A172 (cell line): ENCODE data around the gene SERAC1. TPM values are rescaled to one million over a fixed set of nuclear protein-coding genes. Genes with fewer than 3 reads are reported as not detected.
A peak's percentile ranks its signal among the peaks of the same experiment; 100 is the strongest.
"Not testable (repeated sequence)": the region's sequence is repeated elsewhere in the genome, so short reads cannot be mapped to it uniquely, and the experiment has no call there.

Experiments used
- DNase-seq: peaks from one replicate; pipeline ENCODE4 v3.0.0-alpha.2; 2015; ENCODE audit warnings: low spot score
- total RNA-seq: library from RNA; depleted of rRNA; stranded (reverse); fragments of >200 nt; shearing (Covaris generic); gene quantifications from 2 replicates; pipeline ENCODE4 v1.2.3, GENCODE V29; 2014

Gene SERAC1
- total RNA-seq, 1 experiment from 2014 or later: 11.0 TPM

DNA sequence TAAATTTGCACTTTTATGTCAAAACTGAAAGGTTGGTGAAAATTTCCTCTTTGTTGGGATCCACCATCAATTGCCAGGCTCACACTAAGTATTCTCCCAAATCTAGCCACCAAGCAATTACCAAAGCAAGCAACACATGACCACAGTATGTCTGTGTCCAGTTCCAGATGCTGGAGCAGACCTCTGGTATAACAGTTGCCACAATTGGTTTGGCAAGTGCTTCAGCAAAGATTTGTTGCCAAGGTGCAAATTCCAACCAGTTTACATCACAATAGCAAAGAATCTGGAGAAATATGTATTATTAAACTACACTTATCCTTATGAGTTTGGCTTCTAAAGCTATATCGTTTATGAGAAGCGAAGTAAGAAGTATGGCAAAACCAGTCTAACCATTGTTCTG lies 6.5 kb upstream of the SERAC1 start:
- DNase-seq: peak; percentile 68

DNA sequence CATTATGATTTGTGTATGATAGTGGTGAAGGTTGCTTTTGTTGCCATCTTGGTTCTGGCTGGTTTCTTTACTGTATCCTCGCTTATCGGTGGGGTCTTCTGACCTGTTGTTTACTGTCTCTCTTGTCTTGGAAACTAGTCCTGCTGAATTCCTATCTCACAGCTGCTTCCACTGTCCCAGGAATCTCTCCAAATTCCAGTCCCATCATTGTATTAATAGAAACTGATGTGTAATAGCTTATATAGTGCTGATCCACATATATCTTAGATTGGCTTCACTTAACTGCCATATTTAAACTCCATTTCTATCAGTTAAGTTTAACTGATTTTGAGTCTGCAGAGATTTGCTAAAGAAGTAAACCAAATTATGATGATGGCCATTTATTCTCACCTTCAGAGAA lies 6.0 kb upstream of the SERAC1 start:
- no peak for DNase-seq

- no peak for DNase-seq
These were observed 3.9 kb upstream of the SERAC1 start for GRCh38 chr6:158172001-158172400.

DNA sequence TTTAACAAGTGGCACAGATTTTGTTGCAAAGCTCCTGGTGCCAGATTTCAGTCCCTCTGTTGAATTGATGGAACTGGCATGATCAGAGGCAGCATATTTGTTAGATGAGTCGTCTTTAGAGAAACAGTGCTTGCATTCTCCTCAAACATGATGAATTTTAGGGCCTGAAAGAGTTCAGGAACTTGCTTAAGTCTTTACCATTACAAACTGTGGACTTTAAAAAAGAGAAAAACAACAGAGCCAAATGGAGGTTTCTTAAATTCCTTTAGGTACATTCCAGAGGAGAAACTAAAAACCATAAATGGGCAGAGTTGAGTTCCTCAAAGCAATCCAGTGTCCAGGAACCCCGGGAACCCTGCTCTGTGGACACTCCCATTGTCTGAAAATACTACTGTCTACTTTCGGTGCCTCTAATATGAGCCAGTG lies 2.6 kb upstream of the SERAC1 start:
- peak; percentile 78 for DNase-seq

- not testable (repeated sequence) for DNase-seq
These were observed 1.6 kb upstream of the SERAC1 start for GRCh38 chr6:158169634-158170033.

DNA sequence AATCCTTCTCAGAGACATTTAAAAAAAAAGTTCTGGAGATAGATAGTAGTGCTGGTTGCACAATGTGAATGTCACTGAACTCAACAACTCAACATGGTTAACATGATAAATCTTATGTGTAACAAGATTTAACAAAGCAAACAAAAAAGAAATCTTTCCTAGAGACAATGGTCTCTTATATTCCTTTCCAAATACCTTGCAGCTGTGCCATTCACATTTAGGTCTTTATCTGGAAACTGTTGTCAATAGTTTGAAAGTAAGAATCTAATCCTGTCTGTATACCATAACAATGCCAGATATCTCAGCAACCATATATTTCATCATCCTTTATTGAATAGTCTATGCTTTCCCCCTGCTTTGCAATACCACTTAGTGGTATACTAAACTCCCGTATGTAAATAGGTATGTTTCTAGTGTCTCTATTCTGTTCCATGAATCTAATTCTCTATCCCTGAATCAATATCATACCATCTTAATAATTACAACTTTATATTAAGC lies 2.1 kb downstream of the SERAC1 start:
- no peak for DNase-seq

DNA sequence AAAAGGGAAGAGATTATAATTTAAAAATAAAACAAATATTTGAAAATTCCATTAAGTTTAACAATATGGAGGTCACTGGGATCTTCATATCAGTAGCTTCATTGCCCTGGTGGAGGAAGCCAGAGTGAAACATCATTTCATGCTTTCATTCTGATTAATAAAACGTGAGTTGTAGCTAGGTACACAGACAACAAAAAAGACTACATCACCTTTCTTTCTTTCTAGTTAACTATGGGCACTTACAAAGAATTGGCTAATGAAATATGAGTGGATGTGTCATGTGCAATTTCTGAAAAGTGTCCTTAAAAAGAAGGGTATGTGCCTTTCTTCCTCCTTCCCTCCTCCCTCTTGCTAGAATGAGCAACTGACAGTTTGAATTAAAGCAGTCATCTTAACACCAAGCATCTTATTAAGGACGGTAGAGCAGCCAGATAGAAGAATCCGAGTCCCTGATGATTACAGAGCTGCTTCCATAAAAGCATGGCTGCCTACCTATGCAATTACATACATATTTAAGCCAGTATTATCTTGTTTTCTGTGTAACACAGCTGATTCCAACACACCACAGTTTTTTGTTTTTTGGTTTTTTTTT lies 3.4 kb downstream of the SERAC1 start:
- DNase-seq: no peak

DNA sequence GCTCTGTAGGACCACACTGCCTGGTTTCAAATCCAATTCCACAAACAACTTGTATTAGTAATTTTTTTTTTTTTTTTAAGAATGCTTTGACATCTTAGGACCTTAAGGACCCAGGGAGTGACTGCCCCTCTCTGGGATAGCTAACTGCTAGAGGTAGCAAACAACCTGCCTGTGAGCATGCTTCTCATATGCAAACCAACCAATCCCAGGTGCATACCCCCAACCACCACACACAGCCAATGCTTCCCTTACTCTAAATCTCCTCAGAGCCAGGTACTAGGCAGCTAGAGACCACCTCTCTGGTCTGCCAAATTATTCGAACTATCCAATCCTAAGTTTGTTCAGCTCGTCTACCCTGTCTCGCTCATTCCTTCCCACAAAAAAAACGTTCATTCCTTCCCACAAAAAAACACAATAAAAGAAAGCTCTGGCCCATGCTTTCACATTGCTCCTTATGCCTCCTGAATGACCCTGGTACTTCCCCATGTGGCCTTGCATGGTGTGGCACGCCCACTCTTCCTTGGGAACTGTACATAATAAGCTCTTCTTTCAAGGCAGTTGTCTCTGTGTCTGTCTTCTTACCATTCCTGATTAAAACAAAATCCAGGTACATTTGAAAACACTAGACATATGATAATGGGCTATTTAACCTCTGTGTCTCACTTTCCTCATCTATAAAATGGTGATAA lies 6.4 kb downstream of the SERAC1 start:
- no peak for DNase-seq

GRCh38 chr6:158160932-158161539 lies 7.0 kb downstream of the SERAC1 start:
- no peak for DNase-seq

DNA sequence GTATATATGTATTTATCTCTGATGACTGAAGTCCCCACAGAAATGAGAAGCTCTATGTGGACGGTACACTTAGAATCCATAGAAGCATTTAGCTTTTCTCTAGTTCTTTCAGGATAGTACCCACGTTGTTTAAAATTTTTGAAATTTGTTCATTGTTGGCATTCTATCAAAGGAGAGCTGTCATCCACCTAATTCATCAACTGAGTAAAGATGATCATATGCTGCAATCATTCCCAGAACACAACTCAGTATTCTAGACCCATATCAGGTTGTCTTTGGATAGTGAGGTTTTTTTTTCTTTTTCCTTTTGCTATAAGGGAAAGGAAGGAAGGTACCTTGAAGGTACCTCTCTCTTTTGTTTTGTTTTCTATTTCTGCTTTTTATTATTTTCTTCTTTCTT lies 9.3 kb downstream of the SERAC1 start:
- no peak for DNase-seq

DNA sequence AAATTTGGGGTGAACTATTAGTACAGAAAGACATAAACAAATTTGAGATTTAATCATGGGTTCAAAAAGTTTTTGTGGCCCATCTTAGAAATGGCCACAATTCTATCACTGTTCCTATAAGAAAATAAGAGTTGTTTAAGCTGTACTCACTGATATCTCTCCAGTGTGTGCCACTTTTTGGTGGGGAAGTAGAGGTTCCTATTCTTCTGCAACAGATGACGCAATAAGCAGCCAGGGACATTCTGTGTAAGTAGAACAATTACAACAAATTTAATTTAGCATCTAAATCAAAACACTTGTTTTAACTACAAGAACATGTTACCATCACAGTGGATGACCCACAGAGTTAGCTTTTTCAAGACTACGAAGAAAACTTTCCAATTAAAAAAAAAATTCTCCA lies 9.9 kb downstream of the SERAC1 start:
- DNase-seq: no peak

DNA sequence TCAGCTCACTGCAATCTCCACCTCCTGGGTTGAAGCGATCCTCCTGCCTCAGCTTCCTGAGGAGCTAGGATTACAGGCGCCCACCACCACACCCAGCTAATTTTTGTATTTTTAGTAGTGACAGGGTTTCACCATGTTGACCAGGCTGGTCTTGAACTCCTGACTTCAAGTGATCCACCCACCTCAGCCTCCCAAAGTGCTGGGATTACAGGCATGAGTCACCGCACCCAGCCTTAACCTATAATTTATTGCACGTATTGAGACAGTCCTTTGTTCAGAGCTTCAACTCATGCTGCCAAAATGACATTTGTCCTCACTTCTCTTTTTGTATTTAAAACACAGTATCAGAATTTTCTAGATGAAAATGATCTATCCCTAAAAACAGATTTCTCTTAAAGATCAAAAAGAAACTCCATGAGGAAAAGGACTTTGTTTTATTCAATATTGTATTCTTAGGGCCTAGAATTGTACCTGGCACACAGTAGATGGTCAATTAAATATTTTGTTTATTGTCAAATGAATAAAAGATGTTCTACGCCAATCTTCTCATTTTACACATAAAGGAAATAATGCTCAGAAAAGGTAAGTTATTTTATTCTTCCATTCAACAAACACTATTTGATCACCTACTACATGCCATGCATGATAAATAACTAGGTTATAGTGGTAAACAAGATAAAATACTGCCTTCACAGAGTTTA lies 10.8 kb downstream of the SERAC1 start:
- no peak for DNase-seq

DNA sequence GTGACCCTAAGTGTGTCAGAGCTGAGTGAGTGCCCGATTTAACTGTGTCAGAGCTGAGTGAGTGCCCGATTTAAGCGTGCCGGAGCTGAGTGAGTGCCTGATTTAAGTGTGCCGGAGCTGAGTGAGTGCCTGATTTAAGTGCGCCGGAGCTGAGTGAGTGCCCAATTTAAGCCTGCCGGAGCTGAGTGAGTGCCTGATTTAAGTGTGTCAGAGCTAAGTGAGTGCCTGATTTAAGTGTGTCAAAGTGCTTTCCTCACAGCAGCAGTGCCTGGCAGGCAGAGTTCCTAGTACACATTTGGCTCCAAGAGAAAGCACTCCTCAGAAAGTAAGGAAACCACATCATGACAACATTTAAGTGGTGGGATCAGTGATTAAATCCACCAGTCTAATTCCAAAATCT lies 13.2 kb downstream of the SERAC1 start:
- no peak for DNase-seq

DNA sequence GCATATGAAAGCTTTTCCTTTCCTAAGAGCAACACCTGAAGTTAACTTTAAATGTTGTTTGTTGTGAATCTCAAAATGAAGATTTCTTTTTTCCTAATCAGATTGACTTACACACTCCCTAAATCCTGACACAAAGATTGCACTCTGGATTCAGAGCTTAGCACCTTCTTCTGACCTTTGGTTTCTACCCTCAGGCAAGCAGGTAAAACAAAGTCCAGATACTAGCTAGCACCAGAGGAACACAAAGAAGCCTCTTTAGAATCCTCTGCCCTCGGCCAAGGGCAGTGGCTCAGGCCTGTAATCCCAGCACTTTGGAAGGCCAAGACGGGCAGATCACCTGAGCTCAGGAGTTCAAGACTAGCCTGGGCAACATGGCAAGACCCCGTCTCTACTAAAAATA lies 14.5 kb downstream of the SERAC1 start:
- DNase-seq: no peak

DNA sequence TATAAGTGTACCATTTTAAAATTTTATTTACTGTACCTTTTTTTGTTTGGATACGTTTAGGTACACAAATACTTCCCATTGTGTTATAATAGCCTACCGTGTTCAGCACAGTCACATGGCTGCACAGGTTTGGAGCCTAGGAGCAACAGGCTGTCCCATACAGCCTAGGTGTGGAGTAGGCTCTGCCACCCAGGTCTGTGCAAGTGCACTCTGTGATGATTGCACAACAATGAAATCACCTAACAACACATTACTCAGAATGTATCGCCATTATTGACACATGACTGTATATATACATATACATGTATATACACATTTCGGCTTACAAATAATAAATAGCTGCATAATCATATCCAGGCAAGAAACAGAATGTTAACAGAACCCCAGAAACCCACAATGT lies 15.4 kb downstream of the SERAC1 start:
- DNase-seq: no peak

GRCh38 chr6:158152025-158152424 lies 16.0 kb downstream of the SERAC1 start:
- not testable (repeated sequence) for DNase-seq

DNA sequence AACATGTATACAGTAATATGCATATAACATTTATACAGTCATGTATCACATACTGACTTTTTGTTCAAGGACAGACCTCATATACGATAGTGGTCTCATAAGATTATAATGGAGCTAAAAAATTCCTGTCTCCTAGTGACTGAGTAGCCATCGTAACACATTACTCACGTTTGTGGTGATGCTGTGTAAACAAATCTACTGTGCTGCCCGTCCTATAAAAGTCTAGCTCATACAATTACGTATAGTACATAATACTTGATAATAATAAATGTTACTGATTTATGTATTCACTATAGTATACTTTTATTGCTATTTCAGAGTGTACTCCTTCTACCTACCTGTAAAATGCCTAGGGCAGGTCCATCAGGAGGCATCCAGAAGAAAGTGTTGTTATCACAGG lies 17.4 kb downstream of the SERAC1 start:
- DNase-seq: peak; percentile 57

DNA sequence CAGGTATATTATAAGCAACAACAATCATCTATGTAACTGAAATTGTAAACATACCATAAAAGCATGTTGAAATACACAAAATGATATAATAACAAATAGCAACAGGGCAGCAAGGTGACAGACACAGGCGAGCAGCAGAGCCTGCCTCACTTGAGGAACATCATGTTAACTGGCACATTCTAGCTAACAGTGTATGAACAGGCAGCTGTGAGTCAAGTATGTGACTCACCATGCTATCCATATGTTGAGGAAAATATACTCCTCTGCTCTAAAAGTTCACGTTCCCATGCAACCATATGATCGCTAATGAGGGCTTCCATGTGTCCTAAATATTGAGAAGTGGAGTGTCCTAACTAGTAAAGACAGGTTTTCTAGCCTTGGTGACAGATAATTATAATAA lies 18.4 kb downstream of the SERAC1 start:
- no peak for DNase-seq

DNA sequence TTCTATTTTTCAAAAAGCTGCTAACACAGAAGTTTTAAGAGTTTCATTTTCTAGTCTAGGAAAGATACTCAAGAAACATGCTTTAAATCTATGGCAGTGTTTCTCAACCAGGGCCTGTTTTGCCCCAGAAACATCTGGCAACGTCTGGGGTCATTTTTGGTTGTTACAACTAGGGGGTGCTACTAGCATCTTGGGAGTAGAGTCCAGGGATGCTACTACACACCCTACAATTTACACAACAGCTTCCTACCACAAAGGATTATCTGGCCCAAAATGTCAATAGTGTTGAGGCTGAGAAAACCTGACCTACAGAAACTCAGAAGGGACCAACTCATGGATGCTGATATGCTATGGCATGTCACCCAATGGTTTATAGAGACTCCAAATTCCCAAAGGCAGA lies 24.4 kb downstream of the SERAC1 start:
- no peak for DNase-seq

- DNase-seq: no peak
These were observed 25.3 kb downstream of the SERAC1 start for GRCh38 chr6:158142789-158143188.

- DNase-seq: peak; percentile 18
These were observed 36.1 kb downstream of the SERAC1 start for GRCh38 chr6:158131926-158132325.

GRCh38 chr6:158125271-158125670 lies 42.8 kb downstream of the SERAC1 start:
- DNase-seq: no peak

GRCh38 chr6:158124288-158124687 lies 43.8 kb downstream of the SERAC1 start:
- DNase-seq: no peak
